NT2/D1 (cell line): ENCODE results near the gene ABTB2.

Source experiments
- SUZ12 ChIP-seq: IDR thresholded peaks from 2 replicates; pipeline ENCODE4 v1.6.1; 2011; ENCODE audit not compliant: insufficient read length, insufficient read depth; ENCODE audit errors: extremely low read depth
- YY1 ChIP-seq: IDR thresholded peaks from 2 replicates; pipeline ENCODE4 v1.6.1; 2011; ENCODE audit not compliant: insufficient read length, insufficient read depth
- ZNF274 ChIP-seq: IDR thresholded peaks from 2 replicates; pipeline ENCODE4 v1.6.1; 2011; ENCODE audit warnings: mild to moderate bottlenecking, low read depth, low read length

- TF ChIP-seq ZNF274 = no peak
- no peak for TF ChIP-seq YY1
- no peak for TF ChIP-seq SUZ12
Measured at GRCh38 chr11:34145847-34146381, 211.9 kb downstream of the ABTB2 start.
